Measurements from ENCODE around the gene RFC5. TPM values are rescaled to one million over a fixed set of nuclear protein-coding genes. Genes with fewer than 3 reads are reported as not detected.

The RFC5 gene
- total and polyA plus RNA-seq, 2 of the 13 experiments (the other 11 are each of a cell fraction or from before 2014, with no cell fraction given): 16.8 to 51.4 TPM

DNA sequence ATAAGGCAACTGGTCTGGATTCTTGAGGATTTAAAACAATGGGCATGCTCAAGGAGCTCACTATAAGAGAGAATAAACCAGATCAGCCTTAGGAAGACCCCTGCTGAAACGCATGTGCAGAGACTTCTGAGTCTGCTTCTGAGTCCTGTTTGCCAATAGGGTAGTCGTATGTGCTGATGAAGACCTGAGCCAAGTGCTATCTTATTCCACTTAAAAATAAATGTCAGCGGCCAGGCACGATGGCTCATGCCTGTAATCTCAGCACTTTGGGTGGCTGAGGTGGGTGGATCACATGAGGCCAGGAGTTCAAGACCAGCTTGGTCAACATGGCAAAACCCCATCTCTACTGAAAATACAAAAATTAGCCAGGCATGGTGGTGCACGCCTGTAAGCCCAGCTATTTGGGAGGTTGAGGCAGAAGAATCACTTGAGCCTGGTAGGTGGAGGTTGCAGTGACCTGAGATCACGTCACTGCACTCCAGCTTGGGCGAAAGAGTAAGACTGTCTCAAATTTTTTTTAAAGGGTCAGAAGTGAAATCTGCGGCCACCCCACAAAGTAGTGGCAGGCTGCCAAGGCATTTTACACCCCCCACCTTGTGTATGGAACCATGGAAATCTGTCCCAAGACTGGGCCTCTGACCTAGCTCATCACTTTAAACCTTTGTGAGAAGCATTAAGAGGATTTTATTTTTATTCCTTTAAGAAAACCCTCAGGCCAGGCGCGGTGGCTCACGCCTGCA lies 20.3 kb downstream of the RFC5 start (continued):
- TF ChIP-seq ZNF10 (CRISPR knock-in tag; IDR thresholded peaks at IDR 0.05; ENCODE audit: borderline replicate concordance, low read depth) (no peak), ZNF543 (CRISPR knock-in tag; IDR thresholded peaks at IDR 0.05) (no peak), ZNF383 (CRISPR knock-in tag; IDR thresholded peaks at IDR 0.05; ENCODE audit: borderline replicate concordance) (no peak), DRAP1 (CRISPR knock-in tag; IDR thresholded peaks at IDR 0.05) (no peak), ZNF124 (CRISPR knock-in tag; IDR thresholded peaks at IDR 0.05) (no peak), ZNF589 (CRISPR knock-in tag; conservative IDR thresholded peaks at IDR 0.05) (no peak), NR2F6 (IDR thresholded peaks at IDR 0.05) (no peak), NR2F6 (CRISPR knock-in tag; IDR thresholded peaks at IDR 0.05) (no peak), KLF6 (CRISPR knock-in tag; IDR thresholded peaks at IDR 0.05) (no peak), ZNF333 (CRISPR knock-in tag; IDR thresholded peaks at IDR 0.05; ENCODE audit: borderline replicate concordance) (no peak), ZNF773 (CRISPR knock-in tag; IDR thresholded peaks at IDR 0.05; ENCODE audit: borderline replicate concordance) (no peak), LRRFIP1 (CRISPR knock-in tag; conservative IDR thresholded peaks at IDR 0.05) (no peak)
- TF ChIP-seq, protein P1, sequence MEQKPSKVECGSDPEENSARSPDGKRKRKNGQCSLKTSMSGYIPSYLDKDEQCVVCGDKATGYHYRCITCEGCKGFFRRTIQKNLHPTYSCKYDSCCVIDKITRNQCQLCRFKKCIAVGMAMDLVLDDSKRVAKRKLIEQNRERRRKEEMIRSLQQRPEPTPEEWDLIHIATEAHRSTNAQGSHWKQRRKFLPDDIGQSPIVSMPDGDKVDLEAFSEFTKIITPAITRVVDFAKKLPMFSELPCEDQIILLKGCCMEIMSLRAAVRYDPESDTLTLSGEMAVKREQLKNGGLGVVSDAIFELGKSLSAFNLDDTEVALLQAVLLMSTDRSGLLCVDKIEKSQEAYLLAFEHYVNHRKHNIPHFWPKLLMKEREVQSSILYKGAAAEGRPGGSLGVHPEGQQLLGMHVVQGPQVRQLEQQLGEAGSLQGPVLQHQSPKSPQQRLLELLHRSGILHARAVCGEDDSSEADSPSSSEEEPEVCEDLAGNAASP (CRISPR knock-in tag; IDR thresholded peaks at IDR 0.05; ENCODE audit: borderline replicate concordance): no peak
